ENCODE data around the gene RAET1L. TPM values are rescaled to one million over a fixed set of nuclear protein-coding genes. Genes with fewer than 3 reads are reported as not detected.
A peak's percentile ranks its signal among the peaks of the same experiment; 100 is the strongest.
"Not testable (repeated sequence)": the region's sequence is repeated elsewhere in the genome, so short reads cannot be mapped to it uniquely, and the experiment has no call there.

Gene RAET1L
- total and polyA plus RNA-seq, 5 donors from 2014 or later, result not detected

DNA sequence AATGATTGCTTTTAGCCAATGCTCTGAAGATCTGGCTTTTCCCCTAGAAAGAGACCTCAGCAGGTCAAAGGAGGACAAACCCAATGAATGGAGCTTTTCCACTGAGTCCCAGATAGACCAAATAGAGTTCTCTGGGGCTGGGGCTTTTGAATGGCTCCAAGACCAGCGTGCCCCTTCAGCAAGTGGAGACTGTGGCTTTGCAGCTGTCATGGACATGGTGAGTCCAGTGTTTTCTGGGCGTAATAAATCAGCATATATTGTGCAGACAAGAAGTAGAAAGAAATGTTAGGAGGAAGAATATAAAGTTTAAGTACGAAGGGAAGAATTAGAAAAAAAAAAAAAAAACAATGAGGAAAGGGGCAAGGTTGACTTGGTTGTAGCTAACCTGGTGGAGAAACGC, 33.5 kb downstream of the RAET1L start:
- H3K27ac ChIP-seq (ENCODE audit: insufficient read depth, low read length, poor library complexity, severe bottlenecking), result no peak overlapping the region
- peaks cover 49% of the 10 kb centered on the region for H3K27me3 ChIP-seq (ENCODE audit: control insufficient read depth, insufficient read depth, low read length)
- peaks cover 25% of the 10 kb centered on the region for H3K4me1 ChIP-seq (ENCODE audit: control insufficient read depth, insufficient read depth, low read length, poor library complexity, severe bottlenecking)
- H3K27ac Mint-ChIP-seq, result no peak overlapping the region
- no peak for DNase-seq
- no peaks in the 10 kb centered on the region for H3K36me3 Mint-ChIP-seq
- peaks cover 95% of the 10 kb centered on the region for H3K27me3 Mint-ChIP-seq
- no peak overlapping the region for H3K4me3 ChIP-seq (ENCODE audit: low read depth, low read length)
- peaks cover 26 to 40% (median 32%) of the 10 kb centered on the region in 4 donors for H3K4me1 Mint-ChIP-seq
- peaks cover 7 to 18% of the 10 kb centered on the region in 2 experiments for H3K9me3 ChIP-seq (ENCODE audit: control insufficient read depth in 2 of 2, low read length in 2 of 2)
- no peaks in the 10 kb centered on the region for H3K36me3 ChIP-seq (ENCODE audit: control insufficient read depth, insufficient read depth, low read length)
- peaks cover 0 to 17% (median 5%) of the 10 kb centered on the region in 7 donors for H3K9me3 Mint-ChIP-seq
- no peak for ATAC-seq (ENCODE audit: low read depth in 2 of 2)
- H3K4me3 Mint-ChIP-seq, result peak overlapping the region in 2 of 4 donors; percentile 23 to 79

DNA sequence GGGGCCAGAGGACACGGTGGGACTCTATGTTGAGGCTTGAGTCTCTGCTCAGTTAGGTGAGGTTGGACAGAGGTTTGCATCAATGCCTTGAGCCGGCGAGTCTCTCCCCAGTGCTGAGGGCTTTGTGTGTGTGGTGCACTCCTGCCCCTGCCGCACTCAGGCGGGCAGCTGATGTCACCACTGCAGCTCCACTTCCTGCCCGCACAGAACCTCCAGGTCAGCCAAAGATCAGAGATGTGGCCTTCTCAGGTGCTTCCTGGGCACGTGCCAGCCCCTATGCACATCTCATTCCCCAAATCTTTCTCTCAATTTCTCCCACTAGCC, 33.9 kb downstream of the RAET1L start:
- H3K9me3 Mint-ChIP-seq, result peaks cover 0 to 17% (median 5%) of the 10 kb centered on the region in 7 donors
- H3K27me3 ChIP-seq (ENCODE audit: control insufficient read depth, insufficient read depth, low read length), result peaks cover 53% of the 10 kb centered on the region
- H3K27ac Mint-ChIP-seq, result peak overlapping the region in 1 of 3 donors; percentile 8
- peak overlapping the region; percentile 70 for H3K4me3 ChIP-seq (ENCODE audit: low read depth, low read length)
- peaks cover 95% of the 10 kb centered on the region for H3K27me3 Mint-ChIP-seq
- H3K36me3 Mint-ChIP-seq; H3K36me3 ChIP-seq (ENCODE audit: control insufficient read depth, insufficient read depth, low read length); H3K27ac ChIP-seq (ENCODE audit: insufficient read depth, low read length, poor library complexity, severe bottlenecking): not testable (repeated sequence)
- H3K4me1 ChIP-seq (ENCODE audit: control insufficient read depth, insufficient read depth, low read length, poor library complexity, severe bottlenecking), result peaks cover 25% of the 10 kb centered on the region
- H3K4me3 Mint-ChIP-seq, result peak overlapping the region; percentile 23 to 79 (median 66)
- peaks cover 7 to 18% of the 10 kb centered on the region in 2 experiments for H3K9me3 ChIP-seq (ENCODE audit: control insufficient read depth in 2 of 2, low read length in 2 of 2)
- H3K4me1 Mint-ChIP-seq, result peaks cover 26 to 40% (median 33%) of the 10 kb centered on the region in 4 donors
- peak in 1 of 3 donors; percentile 32 for DNase-seq
- peak; percentile 56 to 67 for ATAC-seq (ENCODE audit: low read depth in 2 of 2)

DNA sequence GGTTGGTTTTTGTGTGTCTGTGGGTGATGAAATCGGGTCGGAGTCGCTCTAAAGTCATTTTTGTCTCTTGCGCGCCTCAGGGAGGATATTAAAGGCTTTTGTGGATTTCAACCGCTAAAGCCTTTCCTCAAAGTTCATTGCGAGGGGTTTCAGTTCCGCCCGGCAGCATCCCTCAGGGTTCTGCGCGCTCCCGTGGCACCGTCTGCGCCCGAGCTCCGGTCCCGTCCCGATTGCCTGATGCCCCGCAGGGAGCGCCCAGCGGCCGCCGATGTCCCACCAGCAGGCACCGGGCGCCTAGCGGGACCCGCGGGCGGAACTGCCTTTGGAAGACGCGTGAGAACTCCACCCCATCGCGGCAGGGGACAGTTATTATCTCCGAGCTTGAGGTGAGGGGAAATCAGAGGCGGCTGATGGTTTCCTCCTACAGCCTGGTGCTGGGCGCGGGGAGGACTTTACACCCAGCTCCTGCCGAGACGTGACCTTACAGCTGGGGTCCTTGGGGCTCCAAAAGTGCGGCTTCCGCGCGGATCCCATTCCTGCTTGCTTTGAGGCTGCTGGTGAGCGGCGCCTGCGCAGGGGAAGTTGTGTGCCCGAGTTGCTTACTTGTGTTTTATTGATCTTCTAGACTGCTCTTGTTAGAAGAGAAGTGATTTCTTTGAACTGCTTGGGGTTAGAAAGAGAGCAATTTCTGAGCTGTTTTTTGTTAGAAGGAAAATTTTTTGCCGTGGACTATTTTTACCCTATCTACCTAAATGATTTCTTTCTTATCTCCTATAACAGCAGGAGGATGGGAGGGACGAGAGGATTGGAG, 34.5 kb downstream of the RAET1L start:
- H3K27me3 Mint-ChIP-seq, result peaks cover 96% of the 10 kb centered on the region
- Histone ChIP-seq H3K9me3 (ENCODE audit: control insufficient read depth in 2 of 2, low read length in 2 of 2) (peaks cover 7 to 18% of the 10 kb centered on the region in 2 experiments), H3K27ac (ENCODE audit: insufficient read depth, low read length, poor library complexity, severe bottlenecking) (no peak overlapping the region), H3K4me1 (ENCODE audit: control insufficient read depth, insufficient read depth, low read length, poor library complexity, severe bottlenecking) (peaks cover 25% of the 10 kb centered on the region), H3K27me3 (ENCODE audit: control insufficient read depth, insufficient read depth, low read length) (peaks cover 58% of the 10 kb centered on the region), H3K36me3 (ENCODE audit: control insufficient read depth, insufficient read depth, low read length) (no peaks in the 10 kb centered on the region), H3K4me3 (ENCODE audit: low read depth, low read length) (peak overlapping the region; percentile 70)
- H3K9me3 Mint-ChIP-seq, result peaks cover 0 to 17% (median 5%) of the 10 kb centered on the region in 7 donors
- peak overlapping the region in 1 of 3 donors; percentile 66 for H3K27ac Mint-ChIP-seq
- peak in 1 of 3 donors; percentile 41 for DNase-seq
- ATAC-seq (ENCODE audit: low read depth in 2 of 2), result peak; percentile 17 to 38
- no peaks in the 10 kb centered on the region for H3K36me3 Mint-ChIP-seq
- peak overlapping the region; percentile 50 to 79 (median 66) for H3K4me3 Mint-ChIP-seq
- H3K4me1 Mint-ChIP-seq, result peaks cover 26 to 40% (median 33%) of the 10 kb centered on the region in 4 donors

- peaks cover 7 to 18% of the 10 kb centered on the region in 2 experiments for H3K9me3 ChIP-seq (ENCODE audit: control insufficient read depth in 2 of 2, low read length in 2 of 2)
- peaks cover 63% of the 10 kb centered on the region for H3K27me3 ChIP-seq (ENCODE audit: control insufficient read depth, insufficient read depth, low read length)
- DNase-seq, result no peak
- H3K4me1 ChIP-seq (ENCODE audit: control insufficient read depth, insufficient read depth, low read length, poor library complexity, severe bottlenecking), result peaks cover 25% of the 10 kb centered on the region
- peak overlapping the region in 1 of 3 donors; percentile 66 for H3K27ac Mint-ChIP-seq
- H3K27ac ChIP-seq (ENCODE audit: insufficient read depth, low read length, poor library complexity, severe bottlenecking), result no peak overlapping the region
- ATAC-seq (ENCODE audit: low read depth in 2 of 2), result no peak
- H3K4me1 Mint-ChIP-seq, result peaks cover 26 to 40% (median 33%) of the 10 kb centered on the region in 4 donors
- H3K36me3 ChIP-seq (ENCODE audit: control insufficient read depth, insufficient read depth, low read length), result no peaks in the 10 kb centered on the region
- H3K4me3 ChIP-seq (ENCODE audit: low read depth, low read length), result peak overlapping the region; percentile 70
- H3K9me3 Mint-ChIP-seq, result peaks cover 0 to 17% (median 5%) of the 10 kb centered on the region in 7 donors
- peaks cover 99% of the 10 kb centered on the region for H3K27me3 Mint-ChIP-seq
- H3K4me3 Mint-ChIP-seq, result peak overlapping the region; percentile 50 to 79 (median 66)
- no peaks in the 10 kb centered on the region for H3K36me3 Mint-ChIP-seq
Measured at GRCh38 chr6:149990212-149990660, 35.1 kb downstream of the RAET1L start.

DNA sequence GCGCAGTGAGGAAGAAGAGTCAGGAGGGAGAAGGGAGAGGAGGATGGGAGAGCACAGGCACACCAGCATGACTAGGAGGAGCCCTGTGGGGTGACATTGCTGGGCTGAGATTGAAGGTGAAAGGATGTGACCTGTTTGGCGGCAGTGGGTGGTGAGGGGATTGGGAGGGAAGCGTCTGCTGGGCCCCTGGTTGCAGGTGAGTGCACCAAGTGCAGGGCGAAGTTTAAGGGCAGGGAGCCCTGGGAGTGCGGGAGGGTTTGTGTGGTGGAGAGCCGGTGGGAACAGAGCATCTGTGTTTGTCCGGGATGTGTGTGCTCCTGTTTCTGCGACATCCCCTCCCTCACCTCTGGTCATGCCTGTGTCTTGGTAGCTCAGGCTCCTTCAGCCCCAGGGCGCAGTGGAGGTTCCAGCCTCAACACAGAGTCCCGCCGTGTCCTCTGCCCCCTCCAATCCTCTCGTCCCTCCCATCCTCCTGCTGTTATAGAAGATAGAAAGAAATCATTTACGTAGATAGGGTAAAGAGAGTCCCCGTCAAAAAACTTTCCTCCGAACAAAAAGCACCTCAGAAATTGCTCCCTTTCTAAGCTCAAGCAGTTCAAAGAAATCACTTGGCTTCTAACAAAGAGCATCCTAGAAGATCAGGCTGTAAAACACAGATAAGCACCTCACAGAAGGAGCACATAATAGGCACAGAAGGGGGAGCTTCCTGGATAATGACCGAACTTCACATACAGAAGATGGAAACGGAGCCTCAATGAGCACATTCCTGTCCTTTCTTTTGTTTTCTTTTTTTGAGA, 36.6 kb downstream of the RAET1L start:
- Mint-ChIP-seq H3K9me3 (peaks cover 0 to 17% (median 5%) of the 10 kb centered on the region in 7 donors), H3K36me3 (no peaks in the 10 kb centered on the region), H3K4me3 (peak overlapping the region in 3 of 4 donors; percentile 22 to 39 (median 31)), H3K27me3 (peaks cover 94% of the 10 kb centered on the region), H3K27ac (no peak overlapping the region), H3K4me1 (peaks cover 26 to 40% (median 33%) of the 10 kb centered on the region in 4 donors)
- no peak overlapping the region for H3K27ac ChIP-seq (ENCODE audit: insufficient read depth, low read length, poor library complexity, severe bottlenecking)
- H3K36me3 ChIP-seq (ENCODE audit: control insufficient read depth, insufficient read depth, low read length), result no peaks in the 10 kb centered on the region
- H3K4me3 ChIP-seq (ENCODE audit: low read depth, low read length), result no peak overlapping the region
- peaks cover 25% of the 10 kb centered on the region for H3K4me1 ChIP-seq (ENCODE audit: control insufficient read depth, insufficient read depth, low read length, poor library complexity, severe bottlenecking)
- ATAC-seq (ENCODE audit: low read depth in 2 of 2), result no peak
- H3K9me3 ChIP-seq (ENCODE audit: control insufficient read depth in 2 of 2, low read length in 2 of 2), result peaks cover 7 to 18% of the 10 kb centered on the region in 2 experiments
- peaks cover 68% of the 10 kb centered on the region for H3K27me3 ChIP-seq (ENCODE audit: control insufficient read depth, insufficient read depth, low read length)
- no peak for DNase-seq

- Mint-ChIP-seq H3K4me3 (no peak overlapping the region), H3K9me3 (peaks cover 0 to 17% (median 5%) of the 10 kb centered on the region in 7 donors), H3K36me3 (peaks cover 3% of the 10 kb centered on the region), H3K4me1 (peaks cover 26 to 40% (median 34%) of the 10 kb centered on the region in 4 donors), H3K27ac (no peak overlapping the region), H3K27me3 (peaks cover 93% of the 10 kb centered on the region)
- peaks cover 7 to 18% of the 10 kb centered on the region in 2 experiments for H3K9me3 ChIP-seq (ENCODE audit: control insufficient read depth in 2 of 2, low read length in 2 of 2)
- H3K4me1 ChIP-seq (ENCODE audit: control insufficient read depth, insufficient read depth, low read length, poor library complexity, severe bottlenecking), result peaks cover 25% of the 10 kb centered on the region
- no peak overlapping the region for H3K27ac ChIP-seq (ENCODE audit: insufficient read depth, low read length, poor library complexity, severe bottlenecking)
- H3K36me3 ChIP-seq (ENCODE audit: control insufficient read depth, insufficient read depth, low read length), result no peaks in the 10 kb centered on the region
- ATAC-seq (ENCODE audit: low read depth in 2 of 2), result no peak
- peaks cover 60% of the 10 kb centered on the region for H3K27me3 ChIP-seq (ENCODE audit: control insufficient read depth, insufficient read depth, low read length)
- no peak for DNase-seq
- H3K4me3 ChIP-seq (ENCODE audit: low read depth, low read length), result no peak overlapping the region
Measured at GRCh38 chr6:149987602-149988107, 37.7 kb downstream of the RAET1L start.

DNA sequence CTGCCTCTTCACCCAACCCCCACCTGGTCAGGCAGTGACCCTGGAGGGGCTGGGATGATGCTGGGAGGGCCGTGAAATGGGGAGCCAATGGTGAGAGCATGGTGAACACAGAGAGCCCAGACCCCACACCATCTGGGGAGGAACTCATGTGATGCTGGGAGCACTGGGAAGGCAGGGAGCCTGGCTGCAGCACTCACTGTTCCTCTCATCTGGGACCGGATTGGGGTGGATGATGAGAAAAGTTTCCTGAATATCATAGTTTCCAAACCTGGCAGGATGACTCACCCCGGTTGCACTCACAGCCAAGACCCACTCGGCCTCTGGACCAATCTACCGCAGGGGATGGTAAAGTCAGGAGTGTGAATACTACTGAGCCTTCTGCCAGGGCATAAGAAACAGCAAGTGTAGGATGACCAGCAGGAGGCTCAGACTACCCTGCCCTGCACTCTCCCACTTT, 39.8 kb downstream of the RAET1L start:
- H3K27me3 ChIP-seq (ENCODE audit: control insufficient read depth, insufficient read depth, low read length), result peaks cover 53% of the 10 kb centered on the region
- peaks cover 3% of the 10 kb centered on the region for H3K36me3 Mint-ChIP-seq
- DNase-seq, result no peak
- H3K27ac Mint-ChIP-seq, result no peak overlapping the region
- peaks cover 7 to 18% of the 10 kb centered on the region in 2 experiments for H3K9me3 ChIP-seq (ENCODE audit: control insufficient read depth in 2 of 2, low read length in 2 of 2)
- peaks cover 12% of the 10 kb centered on the region for H3K4me1 ChIP-seq (ENCODE audit: control insufficient read depth, insufficient read depth, low read length, poor library complexity, severe bottlenecking)
- peaks cover 0 to 20% (median 8%) of the 10 kb centered on the region in 7 donors for H3K9me3 Mint-ChIP-seq
- peaks cover 14 to 35% (median 31%) of the 10 kb centered on the region in 4 donors for H3K4me1 Mint-ChIP-seq
- H3K36me3 ChIP-seq (ENCODE audit: control insufficient read depth, insufficient read depth, low read length), result no peaks in the 10 kb centered on the region
- peaks cover 94% of the 10 kb centered on the region for H3K27me3 Mint-ChIP-seq
- ATAC-seq (ENCODE audit: low read depth in 2 of 2), result no peak
- no peak overlapping the region for H3K4me3 Mint-ChIP-seq
- no peak overlapping the region for H3K27ac ChIP-seq (ENCODE audit: insufficient read depth, low read length, poor library complexity, severe bottlenecking)
- no peak overlapping the region for H3K4me3 ChIP-seq (ENCODE audit: low read depth, low read length)

Measured in CD4-positive, CD25-positive, alpha-beta regulatory T cell (primary cell).